Measurements from ENCODE around the gene CLCF1.
"Not testable (repeated sequence)": the region's sequence is repeated elsewhere in the genome, so short reads cannot be mapped to it uniquely, and the experiment has no call there.

Gene CLCF1

DNA sequence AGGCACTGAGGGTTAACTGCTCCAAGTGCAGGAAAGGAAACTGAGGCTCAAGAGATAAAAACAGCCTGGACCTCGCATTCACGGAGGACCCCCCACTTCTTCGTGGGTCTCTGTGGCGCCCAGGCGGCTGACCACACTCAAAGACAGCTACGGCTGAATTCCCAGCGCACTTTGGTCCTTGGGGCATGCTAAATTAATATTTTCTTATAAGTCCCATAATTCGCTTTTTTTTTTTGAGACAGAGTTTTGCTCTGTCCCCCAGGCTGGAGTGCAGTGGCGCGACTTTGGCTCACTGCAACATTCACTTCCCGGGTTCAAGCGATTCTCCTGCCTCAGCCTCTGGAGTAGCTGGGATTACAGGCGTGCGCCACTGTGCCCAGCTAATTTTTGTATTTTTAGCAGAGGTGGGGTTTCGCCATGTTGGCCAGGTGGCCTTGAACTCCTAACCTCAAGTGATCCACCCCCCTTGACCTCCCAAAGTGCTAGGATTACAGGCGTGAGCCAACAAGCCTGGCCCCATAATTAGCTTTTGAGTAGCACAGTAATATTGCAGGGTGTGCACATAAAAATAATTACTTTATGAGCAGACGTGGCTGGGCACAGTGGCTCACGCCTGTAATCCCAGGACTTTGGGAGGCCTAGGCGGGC lies 28.9 kb upstream of the CLCF1 start:
- H3K4me1 Mint-ChIP-seq (ENCODE audit: low read depth) = peaks cover 75% of the 10 kb centered on the region
- H3K27me3 Mint-ChIP-seq, H3K9me3 Mint-ChIP-seq: not testable (repeated sequence)
- H3K36me3 Mint-ChIP-seq (ENCODE audit: low read depth) = peaks cover 33% of the 10 kb centered on the region
- peak overlapping the region; percentile 74 for H3K4me3 Mint-ChIP-seq
- H3K27ac Mint-ChIP-seq = peak overlapping the region; percentile 97

DNA sequence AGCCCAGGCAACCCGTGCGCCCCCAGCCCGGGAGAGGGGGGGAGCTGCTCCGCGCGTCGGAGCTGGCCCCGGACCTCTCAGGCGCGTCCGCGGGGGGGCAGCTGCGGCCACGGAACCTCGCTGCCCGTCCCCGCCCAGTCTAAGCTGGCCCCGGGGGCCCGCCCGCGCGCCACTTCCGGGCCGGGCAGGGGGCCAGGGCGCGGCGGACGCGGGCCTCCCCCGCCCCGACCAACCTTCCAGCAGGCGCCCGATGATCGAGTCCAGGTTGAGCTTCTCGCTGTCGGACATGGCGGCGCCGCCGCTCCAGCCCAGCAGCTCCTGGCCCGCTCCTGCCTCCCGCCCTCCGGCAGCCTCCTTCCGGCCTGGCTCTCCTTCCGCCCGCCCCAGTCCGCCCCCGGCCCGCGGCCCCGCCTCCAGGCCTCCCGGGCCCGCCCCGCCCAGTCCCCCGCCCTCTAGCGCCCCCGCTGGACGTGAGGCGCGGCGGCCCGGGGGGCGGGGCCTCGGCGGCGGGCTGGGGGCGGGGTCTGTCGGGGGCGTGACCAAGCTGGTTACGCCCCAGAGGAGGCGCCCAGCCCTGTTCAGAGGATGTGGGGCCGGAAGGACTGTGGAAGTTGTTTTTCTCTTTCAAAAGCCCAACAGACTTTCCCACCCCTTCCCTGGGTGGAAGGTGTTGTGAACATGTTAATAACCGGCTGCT lies 28.2 kb upstream of the CLCF1 start, which contains the start of gene PPP1CA:
PPP1CA (minus strand) TSS at position 364 of the 697 bp plus-strand sequence; CDS start at position 288, 76 bp downstream.
- peak within 1 kb of the TSS; percentile 90 for H3K4me3 Mint-ChIP-seq
- H3K27me3 Mint-ChIP-seq = no peaks in the 10 kb centered on the region
- H3K27ac Mint-ChIP-seq = peak within 1 kb of the TSS; percentile 97
- peaks cover 75% of the 10 kb centered on the region for H3K4me1 Mint-ChIP-seq (ENCODE audit: low read depth)
- H3K36me3 Mint-ChIP-seq (ENCODE audit: low read depth) = peaks cover 32% of the 10 kb centered on the region
- H3K9me3 Mint-ChIP-seq = no peaks in the 10 kb centered on the region

DNA sequence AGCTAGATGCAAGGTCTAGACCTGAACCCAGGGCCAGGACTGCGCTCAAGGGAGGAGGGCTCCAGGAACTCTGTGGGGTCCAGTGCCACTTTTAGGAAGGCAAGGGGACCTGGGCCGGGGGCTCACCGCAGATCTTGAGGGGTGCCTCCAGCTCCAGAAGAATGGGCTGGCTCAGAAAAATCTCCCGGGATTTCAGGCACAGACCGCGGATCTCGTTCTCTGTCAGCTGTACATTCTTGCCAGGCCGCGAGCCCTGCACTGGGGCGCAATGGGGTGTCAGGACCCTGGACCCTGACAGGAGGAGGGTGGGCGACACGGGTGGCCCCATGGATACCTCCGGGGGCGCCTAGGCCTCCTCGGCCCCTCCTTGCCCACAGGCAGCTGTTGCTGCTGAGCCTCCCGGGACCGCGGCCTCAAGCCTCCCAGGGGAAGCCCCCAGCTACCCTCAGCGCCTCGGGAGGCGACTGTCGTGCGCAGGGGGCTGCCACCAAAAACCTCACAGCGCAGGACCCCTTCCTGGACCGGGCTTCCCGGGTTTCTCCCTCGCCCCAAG lies 27.6 kb upstream of the CLCF1 start:
- H3K4me1 Mint-ChIP-seq (ENCODE audit: low read depth) = peaks cover 72% of the 10 kb centered on the region
- H3K9me3 Mint-ChIP-seq = no peaks in the 10 kb centered on the region
- peak overlapping the region; percentile 90 for H3K4me3 Mint-ChIP-seq
- peak overlapping the region; percentile 87 for H3K27ac Mint-ChIP-seq
- peaks cover 28% of the 10 kb centered on the region for H3K36me3 Mint-ChIP-seq (ENCODE audit: low read depth)
- no peaks in the 10 kb centered on the region for H3K27me3 Mint-ChIP-seq

DNA sequence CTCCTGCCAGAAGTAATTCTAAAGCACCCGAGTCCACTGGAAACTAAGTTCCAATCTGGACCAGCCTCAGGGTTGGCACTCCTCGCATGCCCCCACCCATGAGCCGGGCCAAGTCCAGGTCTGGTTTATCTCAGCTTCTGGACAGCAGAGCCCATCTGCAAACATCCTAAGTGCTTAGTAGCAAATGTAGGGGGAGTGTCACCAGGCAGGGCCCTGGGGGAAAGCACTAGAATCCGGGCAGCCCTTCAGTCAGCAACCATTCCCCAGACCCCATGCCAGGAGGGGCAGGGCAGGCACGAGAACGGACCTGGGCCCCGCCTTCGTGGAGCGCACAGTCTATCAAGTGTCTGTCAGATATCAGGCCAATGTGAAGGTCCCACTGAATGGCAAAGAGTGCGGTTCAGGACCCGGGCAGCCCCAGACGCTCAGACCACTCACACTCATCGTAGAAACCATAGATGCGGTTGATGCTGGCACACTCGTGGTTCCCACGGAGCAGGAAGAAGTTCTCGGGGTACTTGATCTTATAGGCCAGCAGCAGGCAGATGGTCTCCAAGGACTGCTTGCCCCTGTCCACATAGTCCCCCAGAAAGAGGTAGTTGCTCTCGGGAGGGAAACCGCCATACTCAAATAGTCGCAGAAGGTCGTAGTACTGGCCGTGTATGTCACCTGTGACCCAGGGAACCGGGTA lies 27.0 kb upstream of the CLCF1 start:
- H3K36me3 Mint-ChIP-seq (ENCODE audit: low read depth) = peaks cover 27% of the 10 kb centered on the region
- H3K9me3 Mint-ChIP-seq = no peaks in the 10 kb centered on the region
- H3K4me3 Mint-ChIP-seq = peak overlapping the region; percentile 90
- H3K27me3 Mint-ChIP-seq = no peaks in the 10 kb centered on the region
- H3K4me1 Mint-ChIP-seq (ENCODE audit: low read depth) = peaks cover 68% of the 10 kb centered on the region
- peak overlapping the region; percentile 87 for H3K27ac Mint-ChIP-seq

DNA sequence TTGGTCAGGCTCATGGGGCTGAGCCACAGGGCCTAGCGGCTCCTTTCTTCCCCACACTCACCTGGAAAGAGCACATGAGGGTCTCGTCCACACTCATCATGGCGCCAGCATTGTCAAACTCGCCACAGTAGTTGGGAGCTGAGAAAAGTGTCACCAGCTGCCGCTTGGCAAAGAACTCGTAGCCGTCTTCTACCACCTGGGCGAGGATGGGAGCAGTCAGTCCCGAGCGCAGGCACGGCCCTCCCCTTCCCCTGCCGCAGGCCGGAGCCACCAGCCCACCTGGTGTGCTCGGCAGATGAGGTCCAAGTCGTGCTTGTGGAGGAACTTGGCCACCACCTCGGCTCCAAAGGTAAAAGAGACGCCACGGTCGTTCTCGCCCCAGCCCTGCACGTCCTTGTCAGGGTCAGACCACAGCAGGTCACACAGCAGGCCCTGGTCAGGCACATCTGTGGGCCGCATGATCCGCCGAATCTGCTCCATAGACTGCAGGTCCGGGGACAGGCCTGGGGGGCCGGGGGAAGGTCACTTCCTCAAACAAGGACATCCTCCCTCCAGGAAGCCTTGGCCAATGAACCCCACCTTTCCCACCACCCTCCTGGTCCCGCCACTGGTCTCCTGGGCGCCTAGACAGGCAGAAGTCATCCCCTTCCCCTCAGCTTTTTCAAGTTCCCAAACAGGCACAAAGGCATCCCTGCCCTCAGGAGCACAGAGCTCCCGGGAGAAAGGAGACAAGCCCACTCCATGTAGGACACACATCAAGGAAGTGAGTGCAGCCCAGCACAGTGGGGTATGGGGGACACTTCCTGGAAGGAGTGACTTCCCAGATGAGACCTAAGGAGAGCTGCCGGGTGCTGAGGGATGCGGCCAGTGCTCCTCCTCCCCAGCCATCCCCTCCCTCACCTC lies 25.5 kb upstream of the CLCF1 start:
- peaks cover 59% of the 10 kb centered on the region for H3K4me1 Mint-ChIP-seq (ENCODE audit: low read depth)
- H3K9me3 Mint-ChIP-seq = no peaks in the 10 kb centered on the region
- peak overlapping the region; percentile 20 for H3K4me3 Mint-ChIP-seq
- no peak overlapping the region for H3K27ac Mint-ChIP-seq
- peaks cover 28% of the 10 kb centered on the region for H3K36me3 Mint-ChIP-seq (ENCODE audit: low read depth)
- H3K27me3 Mint-ChIP-seq = no peaks in the 10 kb centered on the region

DNA sequence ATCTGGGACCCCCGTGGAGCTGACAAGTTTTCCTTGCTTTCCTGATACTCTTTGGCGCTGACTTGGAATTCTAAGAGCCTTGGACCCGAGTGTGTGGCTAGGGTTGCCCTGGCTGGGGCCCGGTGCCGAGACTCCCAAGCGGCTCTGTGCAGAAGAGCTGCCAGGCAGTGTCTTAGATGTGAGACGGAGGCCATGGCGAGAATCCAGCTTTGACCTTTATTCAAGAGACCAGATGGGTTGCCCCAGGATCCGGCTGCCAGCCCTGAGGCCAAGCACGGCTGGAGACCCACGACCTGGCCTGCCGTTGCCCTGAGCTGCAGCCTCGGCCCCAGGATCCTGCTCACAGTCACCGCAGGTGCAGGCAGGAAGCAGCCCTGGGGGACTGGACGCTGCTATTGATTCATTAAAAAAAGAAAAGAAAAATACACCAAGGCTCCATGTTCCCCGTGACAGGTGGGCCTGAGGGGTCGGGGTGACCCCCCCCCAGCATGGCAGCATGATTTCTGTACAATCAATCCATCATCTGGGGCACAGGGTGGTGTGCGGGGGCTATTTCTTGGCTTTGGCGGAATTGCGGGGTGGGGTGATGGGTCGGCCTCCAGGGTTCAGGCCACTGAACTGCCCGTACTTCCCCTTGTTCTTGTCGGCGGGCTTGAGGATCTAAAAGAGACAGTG lies 24.7 kb upstream of the CLCF1 start:
- Mint-ChIP-seq H3K4me1 (ENCODE audit: low read depth) (peaks cover 60% of the 10 kb centered on the region), H3K9me3 (no peaks in the 10 kb centered on the region), H3K4me3 (peak overlapping the region; percentile 13), H3K36me3 (ENCODE audit: low read depth) (peaks cover 32% of the 10 kb centered on the region), H3K27ac (peak overlapping the region; percentile 55), H3K27me3 (no peaks in the 10 kb centered on the region)

DNA sequence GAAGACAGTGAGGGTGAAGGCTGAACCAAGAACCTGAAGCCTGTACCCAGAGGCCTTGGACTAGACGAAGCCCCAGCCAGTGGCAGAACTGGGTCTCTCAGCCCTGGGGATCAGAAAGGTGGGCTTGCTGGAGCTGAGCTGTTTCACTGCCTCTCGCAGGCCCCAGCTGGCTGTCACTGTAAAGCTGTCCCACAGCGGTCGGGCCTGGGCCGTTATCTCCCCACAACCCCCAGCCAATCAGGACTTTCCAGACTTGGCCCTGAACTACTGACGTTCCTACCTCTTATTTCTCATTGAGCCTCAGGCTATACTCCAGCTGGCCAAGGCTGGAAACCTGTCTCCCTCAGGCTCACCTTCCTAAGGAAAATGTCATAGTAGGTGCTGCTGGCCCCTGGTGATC lies 24.1 kb upstream of the CLCF1 start:
- H3K36me3 Mint-ChIP-seq (ENCODE audit: low read depth) = peaks cover 32% of the 10 kb centered on the region
- peak overlapping the region; percentile 55 for H3K27ac Mint-ChIP-seq
- H3K9me3 Mint-ChIP-seq = no peaks in the 10 kb centered on the region
- H3K4me1 Mint-ChIP-seq (ENCODE audit: low read depth) = peaks cover 60% of the 10 kb centered on the region
- peak overlapping the region; percentile 13 for H3K4me3 Mint-ChIP-seq
- H3K27me3 Mint-ChIP-seq = no peaks in the 10 kb centered on the region

DNA sequence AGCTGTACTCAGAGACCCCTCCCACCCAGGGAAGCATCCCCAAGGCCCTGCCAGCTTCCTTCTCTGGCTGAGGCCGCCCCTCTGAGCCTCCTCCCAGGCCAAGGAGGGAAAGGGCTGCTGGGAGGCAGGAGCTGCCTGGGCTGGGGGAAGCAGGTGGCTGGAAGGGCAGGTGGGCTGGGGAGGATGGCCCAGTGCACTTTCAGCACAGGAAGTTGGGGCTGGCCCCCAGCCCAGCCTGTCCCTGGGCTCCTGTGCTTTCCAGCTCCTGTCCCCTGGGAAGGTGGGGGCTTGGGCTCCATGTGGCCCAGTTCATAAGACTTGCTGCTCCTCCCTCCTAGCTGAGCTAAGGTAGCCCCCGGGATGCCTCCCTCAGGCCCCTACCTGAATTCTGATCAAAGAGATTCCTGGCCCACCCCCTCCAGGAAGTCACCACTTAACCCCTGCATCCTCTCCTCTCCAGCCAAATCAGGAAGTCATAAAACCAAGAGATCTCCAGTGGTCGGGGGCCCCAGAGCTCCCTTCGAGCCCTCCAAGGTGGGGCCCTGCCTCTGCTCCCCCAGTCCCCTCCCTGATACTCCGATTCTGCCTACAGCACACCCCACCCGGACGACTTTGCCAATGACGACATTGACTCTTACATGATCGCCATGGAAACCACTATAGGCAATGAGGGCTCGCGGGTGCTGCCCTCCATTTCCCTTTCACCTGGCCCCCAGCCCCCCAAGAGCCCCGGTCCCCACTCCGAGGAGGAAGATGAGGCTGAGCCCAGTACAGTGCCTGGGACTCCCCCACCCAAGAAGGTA lies 23.4 kb upstream of the CLCF1 start:
- Mint-ChIP-seq H3K36me3 (ENCODE audit: low read depth) (peaks cover 32% of the 10 kb centered on the region), H3K4me3 (peak overlapping the region; percentile 39), H3K27ac (peak overlapping the region; percentile 80), H3K4me1 (ENCODE audit: low read depth) (peaks cover 57% of the 10 kb centered on the region), H3K9me3 (no peaks in the 10 kb centered on the region), H3K27me3 (no peaks in the 10 kb centered on the region)

DNA sequence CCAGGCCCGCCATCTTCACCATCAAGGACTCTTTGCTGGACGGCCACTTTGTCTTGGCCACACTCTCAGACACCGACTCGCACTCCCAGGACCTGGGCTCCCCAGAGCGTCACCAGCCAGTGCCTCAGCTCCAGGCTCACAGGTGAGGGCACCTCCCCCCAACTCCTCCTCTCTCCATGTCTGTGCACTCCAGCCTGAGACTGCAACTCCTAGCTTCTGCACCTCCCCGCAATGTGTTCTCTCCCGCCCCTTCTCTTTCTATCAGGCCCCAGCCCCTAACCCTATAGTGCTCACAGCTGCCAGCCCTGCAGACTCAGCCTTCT lies 22.8 kb upstream of the CLCF1 start:
- peak overlapping the region; percentile 36 for H3K27ac Mint-ChIP-seq
- peaks cover 59% of the 10 kb centered on the region for H3K4me1 Mint-ChIP-seq (ENCODE audit: low read depth)
- H3K27me3 Mint-ChIP-seq = no peaks in the 10 kb centered on the region
- H3K9me3 Mint-ChIP-seq = no peaks in the 10 kb centered on the region
- H3K4me3 Mint-ChIP-seq = no peak overlapping the region
- peaks cover 32% of the 10 kb centered on the region for H3K36me3 Mint-ChIP-seq (ENCODE audit: low read depth)

DNA sequence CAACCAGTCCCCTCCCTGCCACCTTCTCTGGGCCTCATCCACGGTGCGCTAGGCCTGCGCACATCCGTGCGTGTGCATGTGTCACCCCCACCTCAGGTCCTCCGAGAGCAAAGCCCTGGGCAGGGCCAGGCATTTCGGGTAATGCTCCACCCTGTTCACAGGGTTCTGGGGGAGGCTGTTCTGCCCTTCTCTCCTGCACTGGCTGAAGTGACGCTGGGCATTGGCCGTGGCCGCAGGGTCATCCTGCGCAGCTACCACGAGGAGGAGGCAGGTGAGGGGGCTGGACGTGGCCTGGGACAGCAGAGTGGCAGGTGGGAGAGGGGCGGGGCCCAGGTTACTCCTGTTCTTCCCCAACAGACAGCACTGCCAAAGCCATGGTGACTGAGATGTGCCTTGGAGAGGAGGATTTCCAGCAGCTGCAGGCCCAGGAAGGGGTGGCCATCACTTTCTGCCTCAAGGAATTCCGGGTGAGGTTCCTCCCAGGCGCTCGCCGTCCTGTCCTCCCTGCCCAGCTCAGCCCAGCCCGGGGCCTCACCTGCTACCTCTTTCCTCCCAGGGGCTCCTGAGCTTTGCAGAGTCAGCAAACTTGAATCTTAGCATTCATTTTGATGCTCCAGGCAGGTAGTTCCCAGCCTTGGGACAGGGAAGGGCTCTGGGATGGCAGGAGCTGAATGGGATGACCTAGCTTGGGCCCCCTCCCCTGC lies 22.3 kb upstream of the CLCF1 start:
- no peaks in the 10 kb centered on the region for H3K27me3 Mint-ChIP-seq
- peaks cover 63% of the 10 kb centered on the region for H3K4me1 Mint-ChIP-seq (ENCODE audit: low read depth)
- H3K9me3 Mint-ChIP-seq = no peaks in the 10 kb centered on the region
- H3K4me3 Mint-ChIP-seq = no peak overlapping the region
- peaks cover 32% of the 10 kb centered on the region for H3K36me3 Mint-ChIP-seq (ENCODE audit: low read depth)
- H3K27ac Mint-ChIP-seq = peak overlapping the region; percentile 36

DNA sequence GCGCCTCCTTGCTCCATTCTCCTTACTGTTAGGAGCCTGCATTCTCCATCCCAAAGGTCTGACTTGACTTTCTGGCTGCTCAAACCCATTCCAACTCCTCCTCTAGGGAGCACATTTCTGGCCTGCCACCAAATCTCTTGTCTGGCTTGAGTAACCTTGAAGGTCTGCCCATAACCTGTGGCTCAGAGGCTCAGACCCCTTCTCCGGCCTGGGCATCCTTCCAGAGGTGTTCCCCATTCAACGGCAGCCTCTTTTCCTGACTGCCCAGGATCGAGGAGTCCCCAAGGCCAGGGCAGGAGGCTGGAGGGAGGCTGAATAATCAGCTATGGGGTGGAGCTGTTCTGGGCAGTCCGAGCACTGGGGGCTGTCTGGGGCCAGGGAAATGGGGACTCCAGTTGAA lies 20.6 kb upstream of the CLCF1 start:
- H3K27ac Mint-ChIP-seq = no peak overlapping the region
- H3K36me3 Mint-ChIP-seq (ENCODE audit: low read depth) = peaks cover 20% of the 10 kb centered on the region
- no peaks in the 10 kb centered on the region for H3K9me3 Mint-ChIP-seq
- peak overlapping the region; percentile 37 for H3K4me3 Mint-ChIP-seq
- no peaks in the 10 kb centered on the region for H3K27me3 Mint-ChIP-seq
- H3K4me1 Mint-ChIP-seq (ENCODE audit: low read depth) = peaks cover 58% of the 10 kb centered on the region

DNA sequence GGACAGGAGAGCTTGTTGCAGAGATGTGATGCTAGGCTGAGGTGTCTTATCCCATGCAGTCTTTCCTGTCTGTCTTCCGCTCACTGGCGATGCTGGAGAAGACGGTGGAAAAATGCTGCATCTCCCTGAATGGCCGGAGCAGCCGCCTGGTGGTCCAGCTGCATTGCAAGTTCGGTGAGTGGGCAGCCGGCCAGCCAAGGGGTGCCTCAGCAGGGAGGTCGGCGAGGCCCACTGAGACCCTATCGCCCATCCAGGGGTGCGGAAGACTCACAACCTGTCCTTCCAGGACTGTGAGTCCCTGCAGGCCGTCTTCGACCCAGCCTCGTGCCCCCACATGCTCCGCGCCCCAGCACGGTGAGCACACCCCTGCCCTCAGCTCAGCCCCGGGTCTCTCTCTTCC lies 20.0 kb upstream of the CLCF1 start:
- H3K27ac Mint-ChIP-seq = no peak overlapping the region
- H3K36me3 Mint-ChIP-seq (ENCODE audit: low read depth) = peaks cover 18% of the 10 kb centered on the region
- no peaks in the 10 kb centered on the region for H3K9me3 Mint-ChIP-seq
- H3K27me3 Mint-ChIP-seq = no peaks in the 10 kb centered on the region
- peaks cover 56% of the 10 kb centered on the region for H3K4me1 Mint-ChIP-seq (ENCODE audit: low read depth)
- peak overlapping the region; percentile 93 for H3K4me3 Mint-ChIP-seq

DNA sequence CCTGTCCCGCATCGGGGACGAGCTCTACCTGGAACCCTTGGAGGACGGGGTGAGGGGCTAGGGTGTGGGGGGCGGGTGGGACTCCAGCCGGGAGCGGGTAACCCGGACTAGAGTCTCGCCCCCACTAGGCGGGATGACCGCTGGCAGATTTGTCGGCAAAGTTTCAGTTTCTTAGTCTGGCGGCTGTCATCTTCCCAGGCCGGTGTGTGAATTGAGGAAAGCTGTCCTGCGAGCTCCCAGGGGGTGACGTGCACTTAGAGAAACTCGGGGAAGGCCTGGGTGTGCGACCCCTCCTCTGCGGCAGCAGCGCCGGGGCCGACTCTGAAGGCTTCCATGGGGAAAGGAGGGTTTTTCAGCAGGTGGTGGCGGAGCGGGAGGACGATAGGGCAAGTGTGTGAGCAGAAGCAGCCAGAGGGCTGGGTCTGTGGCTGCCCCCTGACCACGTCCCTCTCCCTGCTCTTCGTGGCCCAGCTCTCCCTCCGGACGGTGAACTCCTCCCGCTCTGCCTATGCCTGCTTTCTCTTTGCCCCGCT lies 18.9 kb upstream of the CLCF1 start:
- Mint-ChIP-seq H3K4me1 (ENCODE audit: low read depth) (peaks cover 46% of the 10 kb centered on the region), H3K27ac (peak overlapping the region; percentile 72)

More for the DNA sequence above, 18.9 kb upstream of the CLCF1 start:
- Mint-ChIP-seq H3K9me3 (no peaks in the 10 kb centered on the region), H3K36me3 (ENCODE audit: low read depth) (peaks cover 9% of the 10 kb centered on the region), H3K4me3 (peak overlapping the region; percentile 93), H3K27me3 (no peaks in the 10 kb centered on the region)
